GM20000 (cell line): ENCODE results near the gene ARHGAP44.

Experiments
- DNase-seq: peaks from one replicate; pipeline ENCODE4 v3.0.0; 2012; ENCODE audit warnings: low spot score
- TF ChIP-seq, protein P1 (sequence below): IDR thresholded peaks from 2 replicates; pipeline ENCODE4 v1.5.1; 2012; ENCODE audit warnings: mild to moderate bottlenecking, control low read depth; ENCODE audit errors: extremely low read depth, missing control alignments

The ARHGAP44 gene

DNA sequence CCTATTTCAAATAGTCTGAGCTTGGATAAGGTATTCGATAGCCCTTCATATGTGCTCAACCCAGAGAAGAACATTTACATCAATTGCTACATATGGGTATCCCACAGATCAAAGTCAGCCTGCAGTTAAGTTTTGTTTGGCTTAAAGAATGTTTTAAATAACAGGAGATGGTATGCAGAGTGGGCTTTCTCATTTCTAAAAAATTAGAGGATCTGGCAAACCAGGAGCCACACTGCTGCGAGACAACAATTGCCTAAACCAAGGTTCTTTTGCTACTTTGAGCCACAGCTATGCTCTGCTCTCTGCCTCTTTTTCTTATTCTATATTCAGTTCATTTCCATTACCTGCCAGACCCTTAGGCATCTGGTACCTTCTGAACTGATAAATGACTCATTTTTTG is 30.2 kb upstream of the ARHGAP44 start:
- DNase-seq = no peak
- TF ChIP-seq, protein P1, sequence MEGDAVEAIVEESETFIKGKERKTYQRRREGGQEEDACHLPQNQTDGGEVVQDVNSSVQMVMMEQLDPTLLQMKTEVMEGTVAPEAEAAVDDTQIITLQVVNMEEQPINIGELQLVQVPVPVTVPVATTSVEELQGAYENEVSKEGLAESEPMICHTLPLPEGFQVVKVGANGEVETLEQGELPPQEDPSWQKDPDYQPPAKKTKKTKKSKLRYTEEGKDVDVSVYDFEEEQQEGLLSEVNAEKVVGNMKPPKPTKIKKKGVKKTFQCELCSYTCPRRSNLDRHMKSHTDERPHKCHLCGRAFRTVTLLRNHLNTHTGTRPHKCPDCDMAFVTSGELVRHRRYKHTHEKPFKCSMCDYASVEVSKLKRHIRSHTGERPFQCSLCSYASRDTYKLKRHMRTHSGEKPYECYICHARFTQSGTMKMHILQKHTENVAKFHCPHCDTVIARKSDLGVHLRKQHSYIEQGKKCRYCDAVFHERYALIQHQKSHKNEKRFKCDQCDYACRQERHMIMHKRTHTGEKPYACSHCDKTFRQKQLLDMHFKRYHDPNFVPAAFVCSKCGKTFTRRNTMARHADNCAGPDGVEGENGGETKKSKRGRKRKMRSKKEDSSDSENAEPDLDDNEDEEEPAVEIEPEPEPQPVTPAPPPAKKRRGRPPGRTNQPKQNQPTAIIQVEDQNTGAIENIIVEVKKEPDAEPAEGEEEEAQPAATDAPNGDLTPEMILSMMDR = no peak

DNA sequence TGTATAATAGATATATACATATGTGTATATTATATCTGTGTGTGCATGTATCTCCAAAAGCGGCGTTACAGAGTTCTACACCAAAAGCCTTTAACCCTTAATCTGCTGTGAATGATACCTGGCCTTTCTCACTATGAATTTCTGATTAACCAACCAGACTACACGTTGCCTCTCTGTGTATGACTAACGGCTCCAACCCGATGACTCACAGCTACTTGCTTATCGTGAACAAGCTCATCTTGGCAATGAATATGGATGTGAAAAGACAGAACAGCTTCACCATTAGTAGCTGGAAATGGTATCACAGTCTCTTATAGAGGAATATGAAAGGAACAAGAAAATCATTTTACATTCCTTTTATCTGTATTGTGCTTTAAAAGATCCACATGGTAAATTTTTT is 23.8 kb upstream of the ARHGAP44 start:
- DNase-seq = no peak
- TF ChIP-seq, protein P1 = no peak

DNA sequence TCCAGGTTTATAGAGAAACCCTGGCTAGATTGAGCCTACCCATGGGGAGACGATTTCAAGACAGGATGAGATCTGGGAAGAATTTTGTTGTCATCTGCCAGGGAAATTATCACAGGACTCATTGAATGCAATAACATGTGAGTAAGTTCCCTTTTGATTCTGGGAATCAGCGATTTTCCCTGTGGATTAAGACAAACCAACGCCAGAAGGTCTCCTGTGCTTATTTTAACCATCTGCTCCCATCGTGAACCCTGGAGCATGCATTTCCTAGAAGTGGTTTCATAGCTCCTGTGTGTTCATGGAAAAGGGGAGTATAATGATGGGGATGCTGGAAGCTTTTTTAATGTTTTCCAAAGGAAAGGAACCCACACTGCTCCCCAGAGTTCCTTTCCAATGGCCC is 21.0 kb upstream of the ARHGAP44 start:
- TF ChIP-seq, protein P1 = no peak
- no peak for DNase-seq

DNA sequence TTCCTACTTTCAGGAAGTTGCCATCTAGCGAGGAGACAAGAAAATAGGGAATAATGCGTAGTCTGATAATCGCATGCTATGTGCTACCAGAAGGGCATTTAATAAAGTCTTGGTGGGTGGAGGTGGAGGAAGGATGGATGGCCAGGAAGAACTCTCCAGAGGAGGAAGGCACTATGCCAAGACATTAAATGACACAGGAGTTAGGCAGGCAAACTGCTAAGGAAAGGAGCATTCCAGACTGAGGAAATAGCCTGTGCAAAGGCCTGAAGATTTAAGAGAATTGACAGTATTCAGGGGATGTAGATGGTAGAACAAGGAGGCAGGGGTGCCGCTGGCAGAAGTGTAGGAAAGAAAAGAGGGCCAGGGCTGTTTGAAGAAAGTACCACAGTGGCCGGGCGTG is 19.3 kb upstream of the ARHGAP44 start:
- no peak for DNase-seq
- TF ChIP-seq, protein P1 = no peak

DNA sequence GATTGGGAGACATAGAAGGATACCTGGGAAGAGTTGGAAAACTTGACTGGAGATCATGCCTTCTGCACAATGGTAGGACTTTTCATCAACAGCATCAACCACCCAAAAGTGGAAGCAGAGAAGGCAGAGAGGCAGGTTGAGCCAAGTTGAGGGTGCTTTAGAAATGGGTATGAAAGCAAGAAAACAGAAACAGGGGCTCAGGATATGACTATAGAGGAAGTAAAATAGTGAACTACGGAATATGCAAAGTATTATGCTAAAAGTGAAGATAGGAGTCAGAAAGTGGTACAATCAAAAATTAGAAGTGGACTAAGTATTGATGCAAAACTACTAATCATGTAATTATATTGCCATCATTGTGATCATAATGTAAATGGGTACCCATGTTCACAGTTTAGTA is 16.1 kb upstream of the ARHGAP44 start:
- TF ChIP-seq, protein P1 = no peak
- no peak for DNase-seq

DNA sequence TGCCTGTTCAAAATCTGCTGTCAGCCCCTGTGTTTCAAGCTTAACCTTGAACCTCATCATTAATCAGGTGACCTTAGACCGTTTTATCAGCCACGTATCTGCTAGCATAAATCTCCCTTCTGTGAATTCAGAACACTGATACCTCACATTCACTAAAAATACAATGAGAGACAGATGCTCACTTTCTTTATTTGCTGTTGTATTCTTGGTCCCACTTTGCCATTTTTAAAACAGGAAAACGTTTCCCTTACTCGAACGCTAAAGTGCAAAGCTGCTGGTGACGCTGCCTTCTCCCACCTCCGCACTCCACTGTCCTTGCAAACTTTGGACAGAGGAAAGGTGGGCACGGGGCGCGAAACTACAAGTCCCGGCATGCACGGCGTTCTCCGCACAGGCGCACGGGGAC is 220 bp upstream of the ARHGAP44 start:
- TF ChIP-seq, protein P1 = no peak
- DNase-seq = no peak

DNA sequence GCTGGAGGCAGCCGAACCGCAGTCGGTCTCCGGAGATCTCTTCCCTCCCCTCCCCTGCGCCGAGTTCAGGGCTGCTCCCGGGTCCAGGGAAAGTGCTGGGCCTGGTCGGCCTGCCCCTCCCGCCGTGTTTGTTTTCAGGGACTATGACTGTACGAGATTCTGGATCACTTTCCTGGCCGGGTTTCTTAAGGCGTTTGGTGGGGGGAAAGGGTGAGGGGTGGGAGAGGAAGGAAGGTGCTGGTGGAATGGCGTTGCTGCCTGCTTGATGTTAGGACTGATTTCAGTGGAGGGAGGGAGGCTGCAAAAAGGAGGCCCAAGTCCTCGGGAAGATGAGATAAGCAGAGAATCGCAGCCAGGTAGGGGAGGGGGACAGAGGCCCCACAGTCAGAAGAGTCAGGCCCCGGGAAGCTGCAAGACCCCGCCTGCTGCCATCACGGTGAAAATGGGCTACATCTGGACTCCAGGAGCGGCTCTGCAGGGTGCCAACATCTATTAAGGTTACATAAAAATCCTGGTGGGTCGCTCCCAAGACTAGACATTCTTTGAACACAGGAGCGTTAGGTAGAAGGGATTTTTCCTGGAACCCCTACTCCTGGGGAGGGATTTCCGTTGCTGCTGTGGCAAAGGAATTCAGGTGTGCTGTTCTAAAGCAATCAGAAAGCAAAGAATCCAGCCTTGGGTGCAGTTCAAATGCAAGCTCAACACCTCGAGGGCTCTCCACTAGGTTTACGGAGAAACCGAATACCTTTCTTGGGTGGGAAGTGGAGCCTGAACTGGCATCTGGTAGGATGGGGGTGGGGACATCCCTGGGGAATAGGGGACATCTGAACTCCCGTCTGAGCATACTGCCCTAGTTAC is 1.2 kb downstream of the ARHGAP44 start:
- TF ChIP-seq, protein P1 = no peak
- no peak for DNase-seq
